Gastrocnemius medialis (tissue), 4 donors: ENCODE results near the gene BCL11A.

Source experiments
- POLR2A ChIP-seq, 2 donors: fragments of 450-650 bp; IDR thresholded peaks; one replicate each; pipeline ENCODE4 v1.6.1; 2017; ENCODE audit warnings: antibody characterized with exemption in 2 of 2, mild to moderate bottlenecking in 2 of 2, moderate library complexity in 2 of 2
- TF ChIP-seq, protein P1 (sequence below), 5 experiments: fragments of 450-650 bp in 3 of 5; fragments of 200-600 bp in 2 of 5; sonication (generic) in 2 of 5; IDR thresholded peaks in 4 of 5; conservative IDR thresholded peaks in 1 of 5; 1 replicate in 4 of 5; 2 replicates in 1 of 5; pipeline ENCODE4 v1.5.1; 2016 to 2019; ENCODE audit warnings: antibody characterized with exemption in 5 of 5, mild to moderate bottlenecking in 3 of 5, moderate library complexity in 3 of 5

DNA sequence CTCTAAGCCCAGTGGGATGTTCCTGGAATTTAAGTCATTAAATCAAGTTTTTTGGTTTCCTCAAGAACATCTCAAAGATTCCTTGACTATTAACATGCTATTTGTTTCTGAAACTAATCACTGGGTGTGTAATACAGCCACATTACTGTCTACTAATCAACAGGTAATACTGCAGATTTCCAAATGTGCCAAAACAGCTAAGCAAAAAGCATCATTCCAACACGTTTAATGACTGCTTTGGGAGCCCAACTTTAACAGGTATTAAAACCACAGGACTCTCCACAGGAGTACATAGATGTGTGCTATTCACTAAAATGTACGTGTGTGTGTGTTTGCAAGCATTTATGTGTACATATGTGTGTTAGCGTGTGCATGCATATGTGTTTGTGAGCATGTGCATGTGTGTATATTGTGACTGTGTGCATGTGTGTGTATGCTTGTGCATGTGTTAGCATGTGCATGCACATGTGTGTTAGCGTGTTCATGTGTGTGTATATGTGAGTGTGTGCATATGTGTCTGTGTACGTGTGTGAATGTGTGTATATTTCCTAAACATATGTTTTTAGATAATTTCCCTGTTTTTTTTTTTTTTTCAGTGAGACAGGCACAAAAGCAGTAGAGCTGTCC lies 80.7 kb downstream of the BCL11A start:
- TF ChIP-seq POLR2A (IDR thresholded peaks at IDR 0.05): no peak
- TF ChIP-seq, protein P1, sequence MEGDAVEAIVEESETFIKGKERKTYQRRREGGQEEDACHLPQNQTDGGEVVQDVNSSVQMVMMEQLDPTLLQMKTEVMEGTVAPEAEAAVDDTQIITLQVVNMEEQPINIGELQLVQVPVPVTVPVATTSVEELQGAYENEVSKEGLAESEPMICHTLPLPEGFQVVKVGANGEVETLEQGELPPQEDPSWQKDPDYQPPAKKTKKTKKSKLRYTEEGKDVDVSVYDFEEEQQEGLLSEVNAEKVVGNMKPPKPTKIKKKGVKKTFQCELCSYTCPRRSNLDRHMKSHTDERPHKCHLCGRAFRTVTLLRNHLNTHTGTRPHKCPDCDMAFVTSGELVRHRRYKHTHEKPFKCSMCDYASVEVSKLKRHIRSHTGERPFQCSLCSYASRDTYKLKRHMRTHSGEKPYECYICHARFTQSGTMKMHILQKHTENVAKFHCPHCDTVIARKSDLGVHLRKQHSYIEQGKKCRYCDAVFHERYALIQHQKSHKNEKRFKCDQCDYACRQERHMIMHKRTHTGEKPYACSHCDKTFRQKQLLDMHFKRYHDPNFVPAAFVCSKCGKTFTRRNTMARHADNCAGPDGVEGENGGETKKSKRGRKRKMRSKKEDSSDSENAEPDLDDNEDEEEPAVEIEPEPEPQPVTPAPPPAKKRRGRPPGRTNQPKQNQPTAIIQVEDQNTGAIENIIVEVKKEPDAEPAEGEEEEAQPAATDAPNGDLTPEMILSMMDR (IDR thresholded peaks at IDR 0.05 in 4 of 5, conservative IDR thresholded peaks at IDR 0.05 in 1 of 5): no peak
